Transverse colon (tissue), 4 donors: Measurements from ENCODE around the gene GLIS1.
A peak's percentile ranks its signal among the peaks of the same experiment; 100 is the strongest.

Source experiments
- POLR2A ChIP-seq: fragments of 450-650 bp; IDR thresholded peaks from one replicate; pipeline ENCODE4 v1.6.1; 2016; ENCODE audit warnings: antibody characterized with exemption, mild to moderate bottlenecking, moderate library complexity
- POLR2AphosphoS5 ChIP-seq, 3 donors: sonication (generic); formaldehyde crosslinking; IDR thresholded peaks; one replicate each; pipeline ENCODE4 v1.6.1; 2016; ENCODE audit warnings: antibody characterized with exemption in 3 of 3
- TF ChIP-seq, protein P1 (sequence below), 5 experiments: fragments of 200-600 bp in 3 of 5; fragments of 450-650 bp in 2 of 5; sonication (generic) in 3 of 5; IDR thresholded peaks; 1 replicate in 2 of 5; 2 replicates in 3 of 5; pipeline ENCODE4 v1.5.1; 2016 to 2017; ENCODE audit warnings: antibody characterized with exemption in 5 of 5, inconsistent platforms in 3 of 5, mild to moderate bottlenecking in 2 of 5, moderate library complexity in 1 of 5

DNA sequence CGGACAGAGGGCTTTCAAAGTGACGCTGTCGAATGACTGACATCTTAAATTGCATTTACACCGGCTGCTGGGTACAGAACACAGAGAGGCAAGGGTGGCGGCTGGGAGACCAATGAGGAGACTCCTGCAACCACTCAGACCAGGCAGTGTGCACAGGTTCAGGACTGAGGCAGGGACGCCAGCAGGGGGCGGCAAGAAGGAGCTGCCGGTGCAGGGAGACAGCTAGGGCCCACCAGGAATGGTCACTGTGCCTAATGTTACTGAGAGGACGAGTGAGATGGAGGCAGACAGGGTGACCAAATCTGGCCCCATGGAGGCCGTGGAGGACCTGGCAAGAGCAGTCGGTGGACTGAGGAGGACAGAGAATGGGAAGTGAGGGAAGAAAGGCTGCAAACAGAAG, 23.5 kb downstream of the GLIS1 start:
- no peak for TF ChIP-seq POLR2A
- TF ChIP-seq, protein P1, sequence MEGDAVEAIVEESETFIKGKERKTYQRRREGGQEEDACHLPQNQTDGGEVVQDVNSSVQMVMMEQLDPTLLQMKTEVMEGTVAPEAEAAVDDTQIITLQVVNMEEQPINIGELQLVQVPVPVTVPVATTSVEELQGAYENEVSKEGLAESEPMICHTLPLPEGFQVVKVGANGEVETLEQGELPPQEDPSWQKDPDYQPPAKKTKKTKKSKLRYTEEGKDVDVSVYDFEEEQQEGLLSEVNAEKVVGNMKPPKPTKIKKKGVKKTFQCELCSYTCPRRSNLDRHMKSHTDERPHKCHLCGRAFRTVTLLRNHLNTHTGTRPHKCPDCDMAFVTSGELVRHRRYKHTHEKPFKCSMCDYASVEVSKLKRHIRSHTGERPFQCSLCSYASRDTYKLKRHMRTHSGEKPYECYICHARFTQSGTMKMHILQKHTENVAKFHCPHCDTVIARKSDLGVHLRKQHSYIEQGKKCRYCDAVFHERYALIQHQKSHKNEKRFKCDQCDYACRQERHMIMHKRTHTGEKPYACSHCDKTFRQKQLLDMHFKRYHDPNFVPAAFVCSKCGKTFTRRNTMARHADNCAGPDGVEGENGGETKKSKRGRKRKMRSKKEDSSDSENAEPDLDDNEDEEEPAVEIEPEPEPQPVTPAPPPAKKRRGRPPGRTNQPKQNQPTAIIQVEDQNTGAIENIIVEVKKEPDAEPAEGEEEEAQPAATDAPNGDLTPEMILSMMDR (IDR thresholded peaks at IDR 0.05), result peak in 1 of 5 experiments; percentile 7
- TF ChIP-seq POLR2AphosphoS5 (IDR thresholded peaks at IDR 0.05), result no peak
